HepG2 (cell line): ENCODE results near the gene RBM34. TPM values are rescaled to one million over a fixed set of nuclear protein-coding genes. Genes with fewer than 3 reads are reported as not detected.

Experiments
- ATAD3A ChIP-seq: sonication (generic); formaldehyde crosslinking; IDR thresholded peaks from 2 replicates; pipeline ENCODE4 v1.4.0; 2020; ENCODE audit warnings: missing genetic modification reagents
- CTCF ChIP-seq: sonication (generic); formaldehyde crosslinking; IDR thresholded peaks from 2 replicates; pipeline ENCODE4 v1.5.0; 2020; ENCODE audit warnings: mild to moderate bottlenecking, missing genetic modification reagents, moderate library complexity
- IRF2 ChIP-seq: IDR thresholded peaks from 2 replicates; pipeline ENCODE4 v1.6.1; 2018; ENCODE audit warnings: missing genetic modification reagents, missing compliant biosample characterization
- NCOA1 ChIP-seq: sonication (generic); formaldehyde crosslinking; IDR thresholded peaks from 2 replicates; pipeline ENCODE4 v1.9.0; 2021; ENCODE audit warnings: missing genetic modification reagents
- SALL1 ChIP-seq: sonication (generic); formaldehyde crosslinking; IDR thresholded peaks from 2 replicates; pipeline ENCODE4 v1.8.0; 2022; ENCODE audit warnings: mild to moderate bottlenecking, missing genetic modification reagents
- SATB2 ChIP-seq: sonication (generic); formaldehyde crosslinking; IDR thresholded peaks from 2 replicates; pipeline ENCODE4 v1.5.0; 2020; ENCODE audit warnings: missing genetic modification reagents
- SKI ChIP-seq: fragments of 450-650 bp; IDR thresholded peaks from one replicate; pipeline ENCODE4 v1.6.1; 2018; ENCODE audit warnings: mild to moderate bottlenecking; ENCODE audit not compliant: partially characterized antibody
- SNRNP70 ChIP-seq: fragments of 200-400 bp; formaldehyde crosslinking; IDR thresholded peaks from 2 replicates; pipeline ENCODE4 v1.6.1; 2017; ENCODE audit warnings: mild to moderate bottlenecking, low read depth, low read length, moderate library complexity
- ZFP62 ChIP-seq: sonication (generic); formaldehyde crosslinking; IDR thresholded peaks from 2 replicates; pipeline ENCODE4 v1.4.0; 2020; ENCODE audit warnings: missing genetic modification reagents
- ZMYM4 ChIP-seq: sonication (generic); formaldehyde crosslinking; IDR thresholded peaks from 2 replicates; pipeline ENCODE4 v1.8.1; 2023; ENCODE audit warnings: mild to moderate bottlenecking, missing genetic modification reagents
- ZNF292 ChIP-seq: sonication (generic); formaldehyde crosslinking; IDR thresholded peaks from 2 replicates; pipeline ENCODE4 v1.8.1; 2022; ENCODE audit warnings: mild to moderate bottlenecking, low read depth, missing genetic modification reagents, borderline replicate concordance
- ZNF414 ChIP-seq: sonication (generic); formaldehyde crosslinking; IDR thresholded peaks from 2 replicates; pipeline ENCODE4 v1.5.0; 2020; ENCODE audit warnings: missing genetic modification reagents
- ZNF670 ChIP-seq: sonication (generic); formaldehyde crosslinking; IDR thresholded peaks from 2 replicates; pipeline ENCODE4 v1.8.0; 2022; ENCODE audit warnings: mild to moderate bottlenecking, missing genetic modification reagents, borderline replicate concordance
- polyA plus RNA-seq, 8 experiments: library from polyadenylated mRNA; depleted of rRNA in 3 of 8; stranded (reverse) in 7 of 8; unstranded in 1 of 8; fragments of >200 nt; fragmentation: Illumina TruSeq in 4 of 8; extraction: Trizol in 4 of 8; gene quantifications; 2 replicates each; pipeline versions ENCODE4 v1.2.1 to v1.2.3, GENCODE V29; 2011 to 2016; ENCODE audit warnings: low read depth in 4 of 8, missing spikeins in 1 of 8, mixed read lengths in 1 of 8; ENCODE audit not compliant: insufficient read depth in 1 of 8
- total RNA-seq, 5 experiments: library from RNA; depleted of rRNA; stranded (reverse); fragments of >200 nt; fragmentation: Illumina TruSeq; extraction: Trizol; gene quantifications; 2 replicates each; pipeline ENCODE4 v1.2.3, GENCODE V29; 2016; ENCODE audit warnings: low read depth in 1 of 5
- TF ChIP-seq, protein P1 (sequence below), 2 experiments: fragments of 450-650 bp in 1 of 2; sonication (generic) in 1 of 2; formaldehyde crosslinking in 1 of 2; IDR thresholded peaks; 2 replicates each; pipeline versions ENCODE4 v1.6.1 to v1.8.0; 2016 to 2022; ENCODE audit warnings: antibody characterized with exemption in 1 of 2, mild to moderate bottlenecking in 1 of 2, missing genetic modification reagents in 1 of 2
- TF ChIP-seq, protein P2 (sequence below): sonication (generic); formaldehyde crosslinking; IDR thresholded peaks from 2 replicates; pipeline ENCODE4 v1.8.1; 2023; ENCODE audit warnings: missing genetic modification reagents, inconsistent platforms, borderline replicate concordance

RBM34 gene
- total and polyA plus RNA-seq, 2 of the 13 experiments (the other 11 are each of a cell fraction or from before 2014, with no cell fraction given): 34.7 to 73.0 TPM

DNA sequence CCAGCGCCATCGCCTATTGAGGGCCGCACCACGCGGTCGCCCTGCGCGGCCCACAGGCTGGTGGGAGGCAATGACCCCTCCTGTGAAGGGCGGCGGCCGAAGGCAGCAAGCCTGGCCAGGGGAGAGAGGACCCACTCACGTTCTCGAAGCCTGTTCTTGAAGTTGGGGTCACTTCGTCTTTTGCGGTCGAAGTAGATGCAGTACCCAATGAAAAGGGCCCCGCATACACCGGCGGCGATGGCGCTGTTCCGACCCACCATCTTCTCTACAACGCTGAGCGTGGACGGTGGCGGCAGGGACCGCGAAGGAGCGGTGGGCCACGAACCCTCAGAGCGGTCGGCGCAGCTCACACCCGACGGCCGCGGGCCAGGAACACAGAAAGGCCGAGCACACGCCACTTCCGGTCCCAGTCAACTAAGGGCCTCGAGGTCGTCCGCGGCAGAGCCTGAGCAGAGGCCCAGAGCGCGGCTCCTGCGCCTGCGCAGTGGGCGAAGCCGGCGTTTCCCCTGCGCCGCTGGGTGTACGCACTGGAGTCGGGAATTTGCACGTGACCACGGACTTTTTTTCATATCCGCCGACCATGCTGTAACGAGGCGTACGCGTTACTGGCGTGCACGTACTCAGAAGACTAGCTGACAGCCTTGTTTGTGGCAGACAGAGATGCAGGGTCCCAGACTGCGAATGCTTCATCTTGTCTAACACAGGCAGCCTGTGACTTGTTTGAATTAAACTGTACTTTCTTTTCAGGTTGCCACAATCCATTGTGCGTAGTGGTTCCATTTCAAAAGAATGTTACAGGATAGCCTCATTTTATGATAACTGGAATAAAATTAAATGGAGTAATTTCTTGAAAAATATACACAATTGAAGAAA lies 32.4 kb downstream of the RBM34 start, which contains the start of gene TOMM20 (continued):
- TF ChIP-seq CTCF (no peak), ZMYM4 (CRISPR knock-in tag) (peak; percentile 85), SNRNP70 (no peak), SKI (peak; percentile 73), ZNF670 (no peak), IRF2 (CRISPR knock-in tag) (peak; percentile 77), ATAD3A (CRISPR knock-in tag) (no peak), SATB2 (CRISPR knock-in tag) (peak; percentile 87; the same call in 1 of the 2 replicates), NCOA1 (CRISPR knock-in tag) (peak; percentile 74; the same call in 1 of the 2 replicates), ZNF414 (CRISPR knock-in tag) (peak; percentile 86; the same call in 1 of the 2 replicates), ZNF292 (CRISPR knock-in tag) (peak; percentile 82), SALL1 (CRISPR knock-in tag) (peak; percentile 92), ZFP62 (CRISPR knock-in tag) (no peak)
- TF ChIP-seq, protein P1, sequence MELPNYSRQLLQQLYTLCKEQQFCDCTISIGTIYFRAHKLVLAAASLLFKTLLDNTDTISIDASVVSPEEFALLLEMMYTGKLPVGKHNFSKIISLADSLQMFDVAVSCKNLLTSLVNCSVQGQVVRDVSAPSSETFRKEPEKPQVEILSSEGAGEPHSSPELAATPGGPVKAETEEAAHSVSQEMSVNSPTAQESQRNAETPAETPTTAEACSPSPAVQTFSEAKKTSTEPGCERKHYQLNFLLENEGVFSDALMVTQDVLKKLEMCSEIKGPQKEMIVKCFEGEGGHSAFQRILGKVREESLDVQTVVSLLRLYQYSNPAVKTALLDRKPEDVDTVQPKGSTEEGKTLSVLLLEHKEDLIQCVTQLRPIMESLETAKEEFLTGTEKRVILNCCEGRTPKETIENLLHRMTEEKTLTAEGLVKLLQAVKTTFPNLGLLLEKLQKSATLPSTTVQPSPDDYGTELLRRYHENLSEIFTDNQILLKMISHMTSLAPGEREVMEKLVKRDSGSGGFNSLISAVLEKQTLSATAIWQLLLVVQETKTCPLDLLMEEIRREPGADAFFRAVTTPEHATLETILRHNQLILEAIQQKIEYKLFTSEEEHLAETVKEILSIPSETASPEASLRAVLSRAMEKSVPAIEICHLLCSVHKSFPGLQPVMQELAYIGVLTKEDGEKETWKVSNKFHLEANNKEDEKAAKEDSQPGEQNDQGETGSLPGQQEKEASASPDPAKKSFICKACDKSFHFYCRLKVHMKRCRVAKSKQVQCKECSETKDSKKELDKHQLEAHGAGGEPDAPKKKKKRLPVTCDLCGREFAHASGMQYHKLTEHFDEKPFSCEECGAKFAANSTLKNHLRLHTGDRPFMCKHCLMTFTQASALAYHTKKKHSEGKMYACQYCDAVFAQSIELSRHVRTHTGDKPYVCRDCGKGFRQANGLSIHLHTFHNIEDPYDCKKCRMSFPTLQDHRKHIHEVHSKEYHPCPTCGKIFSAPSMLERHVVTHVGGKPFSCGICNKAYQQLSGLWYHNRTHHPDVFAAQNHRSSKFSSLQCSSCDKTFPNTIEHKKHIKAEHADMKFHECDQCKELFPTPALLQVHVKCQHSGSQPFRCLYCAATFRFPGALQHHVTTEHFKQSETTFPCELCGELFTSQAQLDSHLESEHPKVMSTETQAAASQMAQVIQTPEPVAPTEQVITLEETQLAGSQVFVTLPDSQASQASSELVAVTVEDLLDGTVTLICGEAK (IDR thresholded peaks at IDR 0.05): 0 out of 2 replicates have a peak, but pooled peaks have one; percentile 1
- TF ChIP-seq, protein P1 (CRISPR knock-in tag; IDR thresholded peaks at IDR 0.05): peak; percentile 90
- TF ChIP-seq, protein P2, sequence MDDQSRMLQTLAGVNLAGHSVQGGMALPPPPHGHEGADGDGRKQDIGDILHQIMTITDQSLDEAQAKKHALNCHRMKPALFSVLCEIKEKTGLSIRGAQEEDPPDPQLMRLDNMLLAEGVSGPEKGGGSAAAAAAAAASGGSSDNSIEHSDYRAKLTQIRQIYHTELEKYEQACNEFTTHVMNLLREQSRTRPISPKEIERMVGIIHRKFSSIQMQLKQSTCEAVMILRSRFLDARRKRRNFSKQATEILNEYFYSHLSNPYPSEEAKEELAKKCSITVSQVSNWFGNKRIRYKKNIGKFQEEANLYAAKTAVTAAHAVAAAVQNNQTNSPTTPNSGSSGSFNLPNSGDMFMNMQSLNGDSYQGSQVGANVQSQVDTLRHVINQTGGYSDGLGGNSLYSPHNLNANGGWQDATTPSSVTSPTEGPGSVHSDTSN (CRISPR knock-in tag): no peak
